ENCODE data around the gene ATP1A3. TPM values are rescaled to one million over a fixed set of nuclear protein-coding genes. Genes with fewer than 3 reads are reported as not detected.
A peak's percentile ranks its signal among the peaks of the same experiment; 100 is the strongest.

Gene ATP1A3
- total RNA-seq, 2 experiments from 2014 or later, result 3.2 to 4.6 TPM

- Mint-ChIP-seq H3K9me3 (no peaks in the 10 kb centered on the region), H3K4me1 (ENCODE audit: low read depth) (peaks cover 23% of the 10 kb centered on the region), H3K27me3 (no peaks in the 10 kb centered on the region), H3K4me3 (peak overlapping the region; percentile 90), H3K27ac (peak overlapping the region; percentile 78), H3K36me3 (ENCODE audit: low read depth) (peaks cover 13% of the 10 kb centered on the region)
- Histone ChIP-seq H3K4me3 (ENCODE audit: low read length) (peak overlapping the region; percentile 93), H3K27ac (ENCODE audit: low read depth in 1 of 2, low read length in 2 of 2) (peak overlapping the region in 1 of 2 donors; percentile 81), H3K36me3 (ENCODE audit: insufficient read depth, low read length) (peaks cover 11% of the 10 kb centered on the region), H3K9me3 (ENCODE audit: control insufficient read depth in 1 of 2, insufficient read depth in 1 of 2, low read length in 2 of 2) (no peaks in the 10 kb centered on the region), H3K4me1 (ENCODE audit: insufficient read depth, low read length) (peaks cover 24% of the 10 kb centered on the region), H3K27me3 (ENCODE audit: control insufficient read depth in 1 of 2, insufficient read depth in 2 of 2, low read length in 2 of 2) (no peaks in the 10 kb centered on the region)
- CTCF ChIA-PET, result interaction anchor here (0.9 to 5.0 kb wide), 8 partner anchors 12 to 164 kb away, joined by 3 to 30 read pairs (median 6); partner anchors contain the start of gene RPS19
- intact Hi-C loops (cut with DNase I, micrococcal nuclease), result loop anchor here (1.0 to 2.0 kb wide), 2 partner anchors 97 to 99 kb away; partner anchors contain the start of gene RPS19 (in 1 of the 2)
- POLR2A ChIA-PET, result interaction anchor here (0.5 to 4.0 kb wide), 9 partner anchors 12 to 101 kb away, joined by 3 to 22 read pairs (median 11); partner anchors contain the start of gene RPS19
- DNase-seq (peak in 6 of 14 experiments; percentile 26 to 78 (median 46)), ATAC-seq (ENCODE audit: poor library complexity) (no peak)
- TF ChIP-seq CTCF (IDR thresholded peaks at IDR 0.05), result peak; percentile 33
Observed at GRCh38 chr19:41957838-41958366, 36.1 kb downstream of the ATP1A3 start.

- peaks cover 24% of the 10 kb centered on the region for H3K4me1 ChIP-seq (ENCODE audit: insufficient read depth, low read length)
- CTCF ChIA-PET, result interaction anchor here (1.5 to 5.0 kb wide), 7 partner anchors 12 to 163 kb away, joined by 3 to 30 read pairs (median 7); partner anchors contain the start of gene RPS19
- H3K9me3 ChIP-seq (ENCODE audit: control insufficient read depth in 1 of 2, insufficient read depth in 1 of 2, low read length in 2 of 2), result no peaks in the 10 kb centered on the region
- H3K4me1 Mint-ChIP-seq (ENCODE audit: low read depth), result peaks cover 23% of the 10 kb centered on the region
- no peaks in the 10 kb centered on the region for H3K27me3 Mint-ChIP-seq
- H3K4me3 Mint-ChIP-seq, result peak overlapping the region; percentile 90
- POLR2A ChIA-PET, result interaction anchor here (0.5 to 4.0 kb wide), 5 partner anchors 12 to 101 kb away, joined by 3 to 22 read pairs (median 14); partner anchors contain the start of gene RPS19
- H3K27ac ChIP-seq (ENCODE audit: low read depth in 1 of 2, low read length in 2 of 2), result peak overlapping the region in 1 of 2 donors; percentile 81
- peaks cover 13% of the 10 kb centered on the region for H3K36me3 Mint-ChIP-seq (ENCODE audit: low read depth)
- H3K9me3 Mint-ChIP-seq, result no peaks in the 10 kb centered on the region
- intact Hi-C loops (cut with DNase I, micrococcal nuclease), result no loop called here
- DNase-seq (no peak), ATAC-seq (ENCODE audit: poor library complexity) (no peak)
- no peaks in the 10 kb centered on the region for H3K27me3 ChIP-seq (ENCODE audit: control insufficient read depth in 1 of 2, insufficient read depth in 2 of 2, low read length in 2 of 2)
- H3K36me3 ChIP-seq (ENCODE audit: insufficient read depth, low read length), result peaks cover 11% of the 10 kb centered on the region
- TF ChIP-seq CTCF (IDR thresholded peaks at IDR 0.05), result no peak
- H3K27ac Mint-ChIP-seq, result peak overlapping the region; percentile 78
- H3K4me3 ChIP-seq (ENCODE audit: low read length), result no peak overlapping the region
Observed at GRCh38 chr19:41957161-41957837, 36.7 kb downstream of the ATP1A3 start.

GRCh38 chr19:41956621-41957020, 37.4 kb downstream of the ATP1A3 start:
- peak overlapping the region; percentile 27 for H3K4me3 Mint-ChIP-seq
- TF ChIP-seq CTCF (IDR thresholded peaks at IDR 0.05), result no peak
- H3K27me3 ChIP-seq (ENCODE audit: control insufficient read depth in 1 of 2, insufficient read depth in 2 of 2, low read length in 2 of 2), result no peaks in the 10 kb centered on the region
- H3K36me3 ChIP-seq (ENCODE audit: insufficient read depth, low read length), result peaks cover 11% of the 10 kb centered on the region
- H3K36me3 Mint-ChIP-seq (ENCODE audit: low read depth), result peaks cover 13% of the 10 kb centered on the region
- no peak overlapping the region for H3K4me3 ChIP-seq (ENCODE audit: low read length)
- ChIA-PET CTCF (interaction anchor here (0.7 to 1.9 kb wide), 3 partner anchors 69 to 162 kb away, joined by 3 to 7 read pairs (median 5); no protein-coding TSS in a partner anchor), POLR2A (interaction anchor here (1.9 to 4.0 kb wide), 3 partner anchors 11 to 97 kb away, joined by 14 to 22 read pairs (median 19); partner anchors contain the start of gene RPS19)
- intact Hi-C loops (cut with DNase I, micrococcal nuclease), result no loop called here
- ATAC-seq (ENCODE audit: poor library complexity) (no peak), DNase-seq (no peak)
- H3K27me3 Mint-ChIP-seq, result no peaks in the 10 kb centered on the region
- no peaks in the 10 kb centered on the region for H3K9me3 ChIP-seq (ENCODE audit: control insufficient read depth in 1 of 2, insufficient read depth in 1 of 2, low read length in 2 of 2)
- H3K4me1 Mint-ChIP-seq (ENCODE audit: low read depth), result peaks cover 26% of the 10 kb centered on the region
- H3K4me1 ChIP-seq (ENCODE audit: insufficient read depth, low read length), result peaks cover 26% of the 10 kb centered on the region
- H3K9me3 Mint-ChIP-seq, result no peaks in the 10 kb centered on the region
- H3K27ac Mint-ChIP-seq, result no peak overlapping the region
- no peak overlapping the region for H3K27ac ChIP-seq (ENCODE audit: low read depth in 1 of 2, low read length in 2 of 2)

Measured in CD4-positive, alpha-beta T cell (primary cell).